Gastrocnemius medialis (tissue), 4 donors: ENCODE results near the gene TNS1. TPM values are rescaled to one million over a fixed set of nuclear protein-coding genes. Genes with fewer than 3 reads are reported as not detected.
A peak's percentile ranks its signal among the peaks of the same experiment; 100 is the strongest.

Experiments
- ATAC-seq, 2 donors: fragments of 150-250 bp; one replicate each; pipeline ENCODE4 v1.9.1; 2016
- DNase-seq, 2 donors: peaks; one replicate each; pipeline ENCODE4 v3.0.0-alpha.2; 2019
- H3K27ac ChIP-seq, 4 donors: fragments of 200-600 bp; sonication (generic); 1 replicate in 1 of 4; 2 replicates in 3 of 4; pipeline ENCODE4 v1.5.1; 2016 to 2018; ENCODE audit warnings: mild to moderate bottlenecking in 2 of 4, moderate library complexity in 1 of 4
- H3K27me3 ChIP-seq, 3 donors: fragments of 200-600 bp; sonication (generic) in 2 of 3; 1 replicate in 1 of 3; 2 replicates in 2 of 3; pipeline versions ENCODE4 v1.5.1 to v1.6.0; 2016 to 2019; ENCODE audit warnings: mild to moderate bottlenecking in 1 of 3, moderate library complexity in 1 of 3
- H3K36me3 ChIP-seq, 2 donors: fragments of 200-600 bp; sonication (generic) in 1 of 2; one replicate each; pipeline ENCODE4 v1.5.1; 2017 to 2018
- H3K4me1 ChIP-seq, 2 donors: fragments of 200-600 bp; sonication (generic) in 1 of 2; one replicate each; pipeline ENCODE4 v1.5.1; 2016 to 2017; ENCODE audit warnings: mild to moderate bottlenecking in 2 of 2
- H3K4me3 ChIP-seq, 4 donors: fragments of 200-600 bp; sonication (generic) in 3 of 4; 1 replicate in 1 of 4; 2 replicates in 3 of 4; pipeline ENCODE4 v1.5.1; 2016 to 2019; ENCODE audit warnings: mild to moderate bottlenecking in 2 of 4
- H3K9me3 ChIP-seq, 3 donors: fragments of 200-600 bp; sonication (generic) in 2 of 3; 1 replicate in 1 of 3; 2 replicates in 2 of 3; pipeline ENCODE4 v1.5.1; 2016 to 2019
- CTCF ChIP-seq, 5 experiments: fragments of 450-650 bp in 3 of 5; fragments of 200-600 bp in 2 of 5; sonication (generic) in 2 of 5; IDR thresholded peaks in 4 of 5; conservative IDR thresholded peaks in 1 of 5; 1 replicate in 4 of 5; 2 replicates in 1 of 5; pipeline ENCODE4 v1.5.1; 2016 to 2019; ENCODE audit warnings: antibody characterized with exemption in 5 of 5, mild to moderate bottlenecking in 3 of 5, moderate library complexity in 3 of 5
- POLR2A ChIP-seq, 2 donors: fragments of 450-650 bp; IDR thresholded peaks; one replicate each; pipeline ENCODE4 v1.6.1; 2017; ENCODE audit warnings: antibody characterized with exemption in 2 of 2, mild to moderate bottlenecking in 2 of 2, moderate library complexity in 2 of 2
- in situ Hi-C, 4 donors: fragments of 200-750 bp; cut with MboI; loops; one replicate each; pipeline versions ENCODE4 v1.15.0 to v1.8.0; 2017; ENCODE audit warnings: low sequenced_read_pairs in 4 of 4
- intact Hi-C: fragments of 100-400 bp; cut with DNase I; formaldehyde crosslinking; loops from one replicate; pipeline ENCODE4 v1.15.1; 2023; ENCODE audit warnings: low total_unique reads
- total RNA-seq, 4 donors: library from RNA; depleted of rRNA; stranded (reverse); fragments of >200 nt; gene quantifications; one replicate each; pipeline versions ENCODE4 v1.1.0 to v1.2.3, GENCODE V29; 2016

Gene TNS1
- total RNA-seq, 4 donors from 2014 or later: 407 to 670 (median 484) TPM

- in situ Hi-C loops: no loop called here
- ATAC-seq (peak; percentile 16 to 57), DNase-seq (peak in 1 of 2 donors; percentile 82)
- Histone ChIP-seq H3K27me3 (no peaks in the 10 kb centered on the region), H3K36me3 (peaks cover 0 to 79% of the 10 kb centered on the region in 2 donors), H3K4me1 (peaks cover 33 to 71% of the 10 kb centered on the region in 2 donors), H3K27ac (peak overlapping the region; percentile 73 to 82 (median 80)), H3K4me3 (no peak overlapping the region), H3K9me3 (no peaks in the 10 kb centered on the region)
- no peak for TF ChIP-seq POLR2A (IDR thresholded peaks at IDR 0.05)
- no peak for TF ChIP-seq CTCF (IDR thresholded peaks at IDR 0.05 in 4 of 5, conservative IDR thresholded peaks at IDR 0.05 in 1 of 5)
- intact Hi-C loops: no loop called here
Measured at GRCh38 chr2:217805668-217806481, 196.9 kb downstream of the TNS1 start.

DNA sequence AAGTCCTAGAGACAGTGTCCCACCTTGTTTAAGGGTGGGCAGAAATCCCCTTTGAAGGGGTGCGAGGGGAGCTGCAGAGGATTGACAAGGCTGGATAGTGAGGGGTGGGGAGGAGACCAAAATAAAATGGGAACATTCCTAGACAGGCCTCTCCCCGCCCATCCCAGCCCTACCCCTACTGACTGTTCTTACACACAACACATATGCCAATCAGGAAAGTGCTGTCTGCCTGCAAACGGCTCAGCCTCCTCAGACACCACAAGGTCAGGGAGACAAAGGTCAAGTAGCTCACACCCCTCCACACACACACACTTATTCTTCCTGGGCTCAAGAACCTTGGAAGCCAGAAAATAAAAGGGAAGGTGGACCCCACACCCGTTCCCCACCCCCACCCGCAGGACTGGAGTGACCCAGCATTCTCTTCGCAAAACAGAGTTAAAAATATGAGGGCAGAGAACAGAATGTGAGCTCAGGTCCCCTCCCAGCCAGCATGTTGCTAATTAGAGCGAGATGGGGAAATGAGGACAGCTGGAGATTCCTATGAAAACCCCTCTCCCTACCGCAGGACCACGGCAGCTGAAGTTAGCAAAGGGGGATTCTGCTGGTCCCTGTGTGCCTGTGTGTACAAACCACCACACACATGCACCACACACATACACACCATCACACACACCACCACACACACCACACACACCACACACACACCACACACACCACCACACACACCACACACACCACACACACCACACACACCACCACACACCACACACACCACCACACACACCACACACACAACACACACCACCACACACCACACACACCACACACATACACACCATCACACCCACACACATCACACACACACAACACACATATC lies 197.8 kb downstream of the TNS1 start:
- peak overlapping the region; percentile 73 to 82 (median 80) for H3K27ac ChIP-seq
- TF ChIP-seq CTCF (IDR thresholded peaks at IDR 0.05 in 4 of 5, conservative IDR thresholded peaks at IDR 0.05 in 1 of 5): no peak
- no peak for TF ChIP-seq POLR2A (IDR thresholded peaks at IDR 0.05)
- in situ Hi-C loops (no loop called here), intact Hi-C loops (no loop called here)
- DNase-seq: peak; percentile 55 to 77
- peak; percentile 70 to 71 for ATAC-seq
- no peak overlapping the region for H3K4me3 ChIP-seq
- no peaks in the 10 kb centered on the region for H3K27me3 ChIP-seq
- H3K36me3 ChIP-seq: peaks cover 0 to 70% of the 10 kb centered on the region in 2 donors
- peaks cover 33 to 65% of the 10 kb centered on the region in 2 donors for H3K4me1 ChIP-seq
- no peaks in the 10 kb centered on the region for H3K9me3 ChIP-seq

GRCh38 chr2:217804338-217804737 lies 198.5 kb downstream of the TNS1 start:
- no peaks in the 10 kb centered on the region for H3K27me3 ChIP-seq
- H3K4me1 ChIP-seq: peaks cover 33 to 65% of the 10 kb centered on the region in 2 donors
- DNase-seq (peak in 1 of 2 donors; percentile 57), ATAC-seq (peak; percentile 1 to 7)
- no peak overlapping the region for H3K4me3 ChIP-seq
- in situ Hi-C loops: no loop called here
- intact Hi-C loops: no loop called here
- peak overlapping the region; percentile 73 to 82 (median 80) for H3K27ac ChIP-seq
- TF ChIP-seq CTCF (IDR thresholded peaks at IDR 0.05 in 4 of 5, conservative IDR thresholded peaks at IDR 0.05 in 1 of 5) (no peak), POLR2A (IDR thresholded peaks at IDR 0.05) (no peak)
- H3K36me3 ChIP-seq: peaks cover 0 to 63% of the 10 kb centered on the region in 2 donors
- H3K9me3 ChIP-seq: no peaks in the 10 kb centered on the region

- intact Hi-C loops: no loop called here
- Histone ChIP-seq H3K9me3 (no peaks in the 10 kb centered on the region), H3K36me3 (peaks cover 0 to 59% of the 10 kb centered on the region in 2 donors), H3K4me3 (no peak overlapping the region), H3K4me1 (peaks cover 33 to 69% of the 10 kb centered on the region in 2 donors), H3K27me3 (no peaks in the 10 kb centered on the region), H3K27ac (peak overlapping the region; percentile 73 to 82 (median 80))
- ATAC-seq (no peak), DNase-seq (peak in 1 of 2 donors; percentile 16)
- in situ Hi-C loops: no loop called here
- TF ChIP-seq POLR2A (IDR thresholded peaks at IDR 0.05) (no peak), CTCF (IDR thresholded peaks at IDR 0.05 in 4 of 5, conservative IDR thresholded peaks at IDR 0.05 in 1 of 5) (no peak)
Measured at GRCh38 chr2:217803653-217803960, 199.2 kb downstream of the TNS1 start.
